GM12874 (cell line): ENCODE measurements around the gene PXYLP1.

Experiments used
- TF ChIP-seq, protein P1 (sequence below): IDR thresholded peaks from 2 replicates; pipeline ENCODE4 v1.5.1; 2011; ENCODE audit warnings: low read depth, mild to moderate bottlenecking, control low read depth, low read length, moderate library complexity; ENCODE audit not compliant: insufficient read depth

The PXYLP1 gene

DNA sequence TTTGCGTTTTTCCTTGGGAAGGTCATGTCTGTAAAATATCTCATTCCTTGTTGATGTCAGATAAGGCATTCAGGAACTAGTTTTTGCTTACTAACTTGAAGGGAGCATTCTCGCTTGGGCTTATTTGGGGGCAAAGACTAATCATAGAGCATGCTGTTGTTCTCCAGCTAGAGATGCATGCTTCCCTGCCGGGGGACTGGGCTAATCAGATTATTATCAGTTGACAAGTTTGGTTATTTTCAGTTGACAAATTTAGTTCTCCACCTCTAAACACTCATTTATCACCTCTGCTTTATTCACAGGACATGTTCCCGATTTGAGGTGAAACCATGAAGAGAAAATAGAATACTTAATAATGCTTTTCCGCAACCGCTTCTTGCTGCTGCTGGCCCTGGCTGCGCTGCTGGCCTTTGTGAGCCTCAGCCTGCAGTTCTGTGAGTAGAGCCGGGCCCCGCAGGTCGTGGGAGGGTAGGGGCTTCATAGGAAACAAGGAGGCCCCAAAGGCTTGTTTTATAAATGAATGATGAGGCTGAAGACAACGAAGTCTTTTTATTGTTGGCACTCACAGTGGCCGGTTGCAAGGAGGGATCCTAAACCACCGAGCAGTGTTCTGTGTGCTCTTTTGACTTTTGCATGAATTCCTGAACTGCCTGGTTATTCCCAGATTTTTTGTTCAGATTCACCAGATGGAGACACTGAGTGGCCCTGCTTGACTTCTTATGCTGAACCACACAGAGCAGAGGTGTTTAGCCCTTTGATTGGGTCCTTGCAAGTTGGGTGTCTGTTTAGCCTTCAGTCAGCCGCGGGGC lies 28.4 kb downstream of the PXYLP1 start:
- TF ChIP-seq, protein P1, sequence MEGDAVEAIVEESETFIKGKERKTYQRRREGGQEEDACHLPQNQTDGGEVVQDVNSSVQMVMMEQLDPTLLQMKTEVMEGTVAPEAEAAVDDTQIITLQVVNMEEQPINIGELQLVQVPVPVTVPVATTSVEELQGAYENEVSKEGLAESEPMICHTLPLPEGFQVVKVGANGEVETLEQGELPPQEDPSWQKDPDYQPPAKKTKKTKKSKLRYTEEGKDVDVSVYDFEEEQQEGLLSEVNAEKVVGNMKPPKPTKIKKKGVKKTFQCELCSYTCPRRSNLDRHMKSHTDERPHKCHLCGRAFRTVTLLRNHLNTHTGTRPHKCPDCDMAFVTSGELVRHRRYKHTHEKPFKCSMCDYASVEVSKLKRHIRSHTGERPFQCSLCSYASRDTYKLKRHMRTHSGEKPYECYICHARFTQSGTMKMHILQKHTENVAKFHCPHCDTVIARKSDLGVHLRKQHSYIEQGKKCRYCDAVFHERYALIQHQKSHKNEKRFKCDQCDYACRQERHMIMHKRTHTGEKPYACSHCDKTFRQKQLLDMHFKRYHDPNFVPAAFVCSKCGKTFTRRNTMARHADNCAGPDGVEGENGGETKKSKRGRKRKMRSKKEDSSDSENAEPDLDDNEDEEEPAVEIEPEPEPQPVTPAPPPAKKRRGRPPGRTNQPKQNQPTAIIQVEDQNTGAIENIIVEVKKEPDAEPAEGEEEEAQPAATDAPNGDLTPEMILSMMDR = no peak

DNA sequence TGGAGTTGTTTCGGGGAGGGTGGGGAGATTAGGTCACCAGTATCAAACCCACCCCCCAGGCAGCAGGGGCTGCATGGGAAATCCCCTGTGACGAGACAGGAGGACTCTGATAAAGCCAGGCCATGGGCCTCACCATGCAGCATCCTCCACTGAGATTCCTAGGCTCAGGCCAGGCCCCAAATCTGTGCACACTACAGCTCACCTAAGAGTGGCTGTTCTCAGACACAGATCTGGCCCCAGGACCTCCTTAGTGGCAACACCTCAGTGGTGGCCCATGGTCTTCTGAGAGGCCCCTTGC lies 29.0 kb downstream of the PXYLP1 start:
- TF ChIP-seq, protein P1 = no peak

DNA sequence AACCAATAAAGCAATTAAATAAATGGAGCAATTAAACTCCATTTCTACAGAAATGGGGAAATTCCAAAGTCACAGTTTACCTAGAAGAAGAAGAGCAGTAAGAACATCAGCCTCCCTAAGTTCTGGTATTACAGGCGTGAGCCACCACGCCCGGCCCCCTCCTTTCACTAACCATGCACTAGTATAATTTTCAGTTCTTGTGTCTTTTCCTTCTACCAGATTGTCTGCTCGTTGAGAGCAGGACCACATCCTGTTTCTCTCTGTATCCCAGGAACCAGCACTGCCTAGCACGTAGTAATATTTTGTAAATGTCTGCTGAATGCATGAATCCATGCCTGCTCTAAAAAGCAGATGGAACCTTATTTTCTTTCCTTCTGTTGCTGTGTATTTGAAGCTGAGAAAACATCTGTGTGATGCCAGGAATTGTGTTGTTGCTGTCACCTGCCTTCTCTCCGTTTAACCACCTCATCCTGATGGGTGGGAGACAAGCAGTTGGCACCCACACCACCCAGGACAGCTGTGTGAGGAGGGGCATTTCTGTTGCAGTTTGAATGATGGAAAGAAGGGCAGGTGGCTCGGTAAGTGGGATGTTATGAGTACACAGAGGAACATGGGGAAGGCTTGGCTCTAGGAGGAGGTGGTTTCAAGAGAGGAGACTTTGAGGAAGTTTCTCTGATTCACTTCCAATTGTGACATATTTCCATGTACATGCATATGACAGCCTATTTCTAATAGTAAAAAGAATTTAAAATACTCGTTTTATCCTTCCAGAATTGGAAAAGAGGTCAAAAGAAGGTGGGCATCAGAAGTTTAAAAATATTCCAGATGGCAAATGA lies 30.1 kb downstream of the PXYLP1 start:
- TF ChIP-seq, protein P1 = no peak

DNA sequence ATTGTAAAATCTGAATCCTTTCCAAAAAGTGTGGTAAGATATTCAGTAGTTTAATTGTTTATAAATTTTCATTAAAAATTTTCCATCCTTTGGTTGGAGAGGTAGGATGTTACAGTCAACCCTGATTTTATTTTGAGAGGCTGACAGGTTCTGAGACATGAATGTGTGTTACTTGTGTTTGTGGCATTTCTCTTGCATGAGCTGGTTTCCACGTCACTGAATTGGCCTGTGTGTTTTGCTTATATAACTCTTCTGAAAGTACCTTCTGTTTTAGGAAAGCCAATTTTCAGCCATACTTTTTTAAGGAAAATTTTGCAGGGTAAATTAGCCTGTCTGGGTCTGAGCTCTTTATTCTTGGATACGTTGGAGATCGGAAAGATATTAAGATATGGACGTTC lies 30.7 kb downstream of the PXYLP1 start:
- TF ChIP-seq, protein P1 = no peak

DNA sequence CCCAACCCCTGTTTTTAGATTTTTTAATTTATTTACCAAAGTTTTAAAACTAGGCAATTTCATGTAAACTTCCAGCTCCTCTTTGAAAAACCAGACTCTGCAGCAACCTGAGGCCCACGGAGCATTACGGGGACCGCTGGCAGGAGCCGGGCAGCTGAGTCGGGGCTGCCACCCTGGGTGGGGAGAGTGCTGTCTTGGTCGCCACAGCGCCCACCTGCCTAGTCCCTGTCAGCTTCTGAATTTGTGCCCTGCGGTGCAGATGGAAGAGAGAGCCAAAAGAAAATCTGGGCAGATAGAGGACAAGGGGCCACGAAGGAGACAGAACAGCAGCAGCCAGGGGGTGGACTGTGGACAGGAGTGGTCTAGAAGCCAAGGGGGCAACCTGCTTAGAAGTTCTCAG lies 34.6 kb downstream of the PXYLP1 start:
- TF ChIP-seq, protein P1 = no peak

DNA sequence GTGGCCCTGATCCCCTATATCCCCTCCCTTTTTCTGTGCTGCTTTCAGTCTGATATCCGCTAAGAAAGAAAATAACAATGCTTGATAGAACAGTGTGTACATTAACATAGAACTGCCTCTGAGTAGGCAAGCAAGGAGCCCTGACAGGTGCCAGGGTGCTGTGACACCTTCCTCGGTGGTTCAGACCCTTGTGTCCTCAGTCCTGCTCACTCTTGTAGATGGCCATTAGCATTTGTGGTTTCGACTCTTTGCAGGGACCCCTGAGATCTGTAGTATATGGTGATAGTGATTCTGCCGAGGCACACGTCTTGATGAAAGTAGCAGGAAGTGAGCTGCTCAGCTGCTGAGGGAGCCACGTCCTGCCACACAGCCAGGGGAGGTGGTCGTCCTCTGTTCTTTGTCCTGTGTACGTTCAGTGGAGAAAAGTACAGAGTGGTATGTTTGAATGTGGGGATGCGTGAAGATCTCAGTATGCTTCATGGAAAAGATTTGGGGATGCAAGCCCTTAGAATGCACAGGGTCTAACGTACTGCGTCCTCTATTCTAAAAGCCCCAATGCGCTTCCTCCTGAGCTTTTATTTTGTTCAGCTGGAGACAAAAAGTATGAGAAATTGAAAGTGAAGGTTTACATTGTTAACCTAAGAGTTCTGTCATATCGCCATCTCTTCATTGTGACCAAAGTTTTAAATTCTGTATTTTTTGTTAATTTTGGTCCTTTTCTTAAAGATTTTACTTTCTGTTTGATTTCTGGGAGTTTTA lies 35.4 kb downstream of the PXYLP1 start:
- TF ChIP-seq, protein P1 = no peak

DNA sequence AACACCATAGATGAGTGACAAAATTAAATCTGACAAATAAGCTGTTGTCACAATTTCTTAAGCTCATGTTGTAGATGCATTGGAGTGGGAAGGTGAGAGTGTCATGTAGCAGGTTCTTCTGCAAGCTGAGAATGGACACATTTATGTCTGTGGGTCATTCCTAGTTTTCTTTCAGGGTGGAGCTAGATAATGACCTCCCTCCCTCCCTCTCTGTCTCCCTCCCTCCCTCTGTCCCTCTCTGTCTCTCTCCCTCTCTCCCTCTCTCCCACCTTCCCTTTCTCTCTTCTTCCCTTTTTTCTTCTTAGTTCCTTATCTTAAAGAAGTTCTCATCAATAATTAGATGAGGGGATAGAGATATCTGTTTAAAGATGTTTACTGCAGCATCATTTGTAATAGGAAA lies 36.0 kb downstream of the PXYLP1 start:
- TF ChIP-seq, protein P1 = no peak
